HG03571 (cell line): Measurements from ENCODE around the gene CACNA2D3.
"Not testable (repeated sequence)": the region's sequence is repeated elsewhere in the genome, so short reads cannot be mapped to it uniquely, and the experiment has no call there.

ENCODE experiments used
- ATAC-seq: cut with Tn5 transposase; IDR thresholded peaks from one replicate; pipeline ENCODE4 v1.9.1; 2021; ENCODE audit not compliant: unreplicated experiment

The CACNA2D3 gene

DNA sequence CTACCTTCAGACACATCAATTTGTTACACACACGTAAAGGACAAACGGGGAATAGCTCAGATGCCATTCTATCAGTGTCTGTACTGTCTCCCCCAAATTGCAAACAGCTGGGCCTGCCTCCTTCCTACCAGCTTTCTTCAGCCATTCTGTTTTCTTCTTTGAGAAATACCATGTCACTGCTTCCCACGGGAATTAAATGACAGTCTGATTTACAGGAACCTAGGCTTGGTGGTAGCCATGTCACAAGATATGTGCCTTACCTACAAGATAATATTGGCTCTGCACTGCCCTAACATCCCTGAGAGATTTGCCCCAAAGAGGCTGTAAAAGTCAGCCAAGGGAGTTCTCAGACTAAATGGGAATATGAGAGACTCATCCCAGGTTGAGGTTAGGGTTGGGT is 497.2 kb downstream of the CACNA2D3 start:
- no peak for ATAC-seq

DNA sequence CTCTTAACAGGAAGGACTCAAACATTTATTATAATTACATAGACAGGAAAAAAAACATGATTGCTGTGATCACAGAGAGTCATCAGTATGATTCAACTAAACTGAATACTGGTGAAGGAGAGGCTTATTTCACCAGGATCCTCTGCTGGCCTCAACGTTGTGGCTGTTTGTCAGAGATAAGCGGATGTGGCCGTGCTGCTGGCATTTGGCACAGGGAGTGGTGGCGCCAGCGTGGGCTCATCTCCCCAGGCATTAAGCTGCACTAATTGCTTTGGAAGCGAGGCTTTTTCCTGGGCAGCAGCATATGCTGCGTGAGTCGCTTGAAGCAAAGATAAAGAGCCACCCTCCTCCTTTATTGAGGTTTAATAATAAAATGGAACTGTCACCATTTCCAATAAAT is 498.8 kb downstream of the CACNA2D3 start:
- no peak for ATAC-seq

DNA sequence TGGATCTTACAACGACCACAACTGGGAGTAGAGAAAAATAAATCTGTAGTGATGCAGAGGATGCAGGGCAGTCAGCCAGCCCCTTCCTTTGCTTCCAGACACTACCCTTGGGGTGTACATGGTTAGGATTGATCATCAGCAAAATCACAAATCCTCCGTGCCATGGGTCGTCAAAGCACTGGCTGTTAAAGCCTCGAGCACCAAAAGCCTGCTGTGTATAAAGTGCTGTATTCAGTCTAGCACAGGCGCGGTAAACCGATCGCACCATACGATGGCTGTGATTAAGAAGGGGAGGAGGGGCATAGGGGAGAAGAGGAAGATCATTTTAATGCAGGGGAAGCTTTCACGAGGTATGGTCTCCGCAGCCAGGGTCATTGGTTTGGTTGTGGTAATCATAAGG is 500.3 kb downstream of the CACNA2D3 start:
- ATAC-seq: no peak

DNA sequence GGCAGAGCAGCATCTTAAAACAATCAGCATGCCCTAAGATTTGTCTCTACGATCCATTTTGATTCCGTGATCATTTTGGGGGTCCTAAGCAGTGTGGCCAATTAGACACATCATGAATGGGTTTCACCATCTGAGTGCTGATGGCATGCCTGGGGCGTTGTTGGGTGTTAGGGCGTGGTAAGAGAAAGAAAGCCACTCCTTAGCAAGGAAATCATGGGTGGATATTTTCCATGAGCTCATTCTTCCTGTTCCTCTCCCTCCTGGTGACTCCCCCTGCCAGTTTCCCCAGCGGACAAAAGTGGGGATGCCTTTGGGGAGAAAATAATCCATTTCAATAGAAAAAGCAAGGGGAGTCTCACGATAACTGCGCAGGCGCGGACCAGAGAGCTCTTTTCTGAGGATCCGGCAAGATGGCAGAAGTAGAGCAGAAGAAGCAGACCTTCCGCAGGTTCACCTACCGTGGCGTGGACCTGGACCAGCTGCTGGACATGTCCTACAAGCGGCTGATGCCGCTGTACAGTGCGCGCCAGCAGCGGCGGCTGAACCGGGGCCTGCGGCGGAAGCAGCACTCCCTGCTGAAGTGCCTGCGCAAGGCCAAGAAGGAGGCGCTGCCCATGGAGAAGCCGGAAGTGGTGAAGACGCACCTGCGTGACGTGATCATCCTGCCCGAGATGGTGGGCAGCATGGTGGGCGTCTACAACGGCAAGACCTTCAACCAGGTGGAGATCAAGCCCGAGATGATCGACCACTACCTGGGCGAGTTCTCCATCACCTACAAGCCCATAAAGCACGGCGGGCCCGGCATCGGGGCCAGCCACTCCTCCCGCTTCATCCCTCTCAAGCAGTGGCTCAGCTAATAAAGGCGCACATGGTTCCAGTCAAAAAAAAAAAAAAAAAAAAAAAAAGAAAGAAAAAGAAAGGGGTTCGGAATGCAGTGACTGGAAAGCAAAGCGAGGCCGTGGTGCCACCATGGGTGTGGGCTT is 503.7 kb downstream of the CACNA2D3 start:
- no peak for ATAC-seq

DNA sequence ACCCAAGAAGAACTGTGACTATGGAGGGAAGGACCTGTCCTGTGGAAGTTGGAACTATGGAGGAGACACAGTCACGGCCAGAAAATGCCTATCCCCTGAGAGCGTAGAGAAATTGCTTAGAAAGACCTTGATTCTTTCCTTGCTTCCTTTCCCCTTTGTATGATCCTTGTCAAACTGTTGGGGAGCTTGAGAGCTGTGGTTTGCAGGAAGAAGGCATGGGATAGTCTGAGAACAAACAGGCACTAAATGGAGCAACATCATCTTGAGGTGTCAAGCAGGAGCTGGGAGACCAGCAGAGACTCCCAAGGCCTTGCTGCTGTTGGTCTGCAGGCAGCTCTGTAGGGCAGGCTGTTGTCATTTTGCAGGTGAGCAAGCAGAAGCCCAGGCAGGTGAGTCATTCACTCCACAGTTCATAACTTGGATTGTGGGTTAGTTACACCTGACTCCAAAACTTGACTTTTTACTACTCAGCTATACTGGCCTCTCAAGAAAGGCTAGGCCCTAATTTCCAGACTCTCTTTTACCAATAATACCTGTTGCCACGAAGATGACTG is 506.6 kb downstream of the CACNA2D3 start:
- no peak for ATAC-seq

DNA sequence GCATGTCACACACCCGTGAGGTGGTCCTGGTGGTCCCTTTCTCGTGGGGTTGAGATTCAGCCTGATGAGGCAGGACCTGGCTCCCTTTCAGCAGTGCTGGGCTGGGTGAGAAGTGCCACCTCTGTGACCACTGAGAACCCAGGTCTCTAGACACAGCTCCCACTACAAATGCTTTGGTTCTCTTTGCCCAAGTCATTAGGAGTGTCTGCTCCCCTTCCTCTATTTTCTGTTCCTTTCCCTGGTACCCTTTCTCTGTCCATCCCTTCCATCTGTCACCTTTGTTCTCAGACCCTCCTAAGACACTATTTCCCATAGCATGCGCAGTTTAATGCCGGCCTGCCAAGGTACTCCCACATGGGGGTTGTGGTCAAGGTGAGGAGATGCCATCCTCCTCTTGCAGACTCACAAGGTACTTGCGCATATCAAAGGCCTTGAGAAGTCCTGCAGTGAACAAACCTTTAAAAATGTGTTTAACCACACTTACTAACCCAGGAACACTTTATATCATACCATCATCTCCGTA is 507.8 kb downstream of the CACNA2D3 start:
- ATAC-seq: no peak

DNA sequence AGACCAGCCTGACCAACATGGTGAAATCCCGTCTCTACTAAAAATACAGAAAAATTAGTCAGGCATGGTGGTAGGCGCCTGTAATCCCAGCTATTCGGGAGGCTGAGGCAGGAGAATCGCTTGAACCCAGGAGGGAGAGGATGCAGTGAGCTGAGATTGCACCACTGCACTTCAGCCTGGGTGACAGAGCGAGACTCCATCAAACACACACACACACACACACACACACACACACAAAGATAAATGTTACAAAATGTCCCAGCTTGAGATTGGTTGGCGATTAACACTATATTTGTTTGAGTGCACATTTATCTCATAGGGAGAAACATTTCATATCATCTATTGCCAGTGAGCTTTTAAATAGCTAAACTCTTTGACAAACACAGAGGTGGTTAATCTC is 508.6 kb downstream of the CACNA2D3 start:
- not testable (repeated sequence) for ATAC-seq

DNA sequence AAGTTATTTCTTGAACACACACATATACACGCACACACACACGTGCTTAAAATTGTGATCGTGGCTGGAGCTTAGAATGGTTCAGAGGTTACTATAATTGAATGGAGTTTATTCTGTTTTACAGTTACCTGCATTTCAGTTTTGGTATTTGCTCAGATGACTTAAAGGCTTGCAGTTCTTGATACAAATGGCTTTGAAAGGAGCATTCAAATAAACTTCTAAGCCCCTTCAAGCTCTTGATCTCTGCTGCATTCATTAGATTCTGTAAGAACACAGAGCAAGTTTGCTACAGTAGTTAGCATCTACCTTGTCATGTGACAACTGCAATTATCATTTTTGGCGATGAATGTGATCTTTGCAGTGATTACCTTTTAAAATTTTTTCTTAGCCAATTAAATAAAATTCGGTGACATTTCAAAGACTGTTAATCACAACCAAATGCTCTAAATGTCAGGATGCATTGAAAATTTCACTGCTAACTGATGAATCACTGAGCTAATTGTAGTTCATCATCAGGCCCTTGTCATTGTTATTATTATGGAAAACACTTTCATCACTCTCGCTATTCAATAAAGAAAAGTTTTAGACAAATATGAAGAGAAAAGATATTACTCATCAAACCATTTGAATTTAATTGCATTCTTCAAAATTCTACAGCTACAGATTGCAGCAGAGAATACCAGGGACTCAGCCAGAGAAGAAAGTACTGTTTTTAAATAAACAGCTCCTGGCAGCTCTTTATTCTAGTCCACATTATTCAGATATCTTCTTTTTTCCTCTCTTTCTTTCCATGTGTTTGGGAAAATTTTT is 509.4 kb downstream of the CACNA2D3 start:
- ATAC-seq: no peak

DNA sequence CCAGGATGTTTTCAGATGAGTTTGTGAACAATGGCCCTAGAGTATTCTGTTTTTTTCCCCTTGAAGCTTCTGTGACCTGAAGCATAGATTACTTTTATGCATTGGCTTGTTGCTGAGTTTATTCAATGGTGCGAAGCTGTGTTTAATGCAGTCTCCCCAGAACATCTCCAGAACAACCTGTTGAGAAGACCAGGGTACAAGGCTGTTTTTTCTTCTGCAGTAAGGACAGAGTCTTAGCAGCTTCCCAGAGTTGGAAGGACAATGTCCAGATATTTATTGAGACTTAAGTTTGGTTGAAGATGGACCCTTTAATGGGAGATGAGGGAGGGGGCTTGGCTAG is 509.9 kb downstream of the CACNA2D3 start:
- no peak for ATAC-seq

DNA sequence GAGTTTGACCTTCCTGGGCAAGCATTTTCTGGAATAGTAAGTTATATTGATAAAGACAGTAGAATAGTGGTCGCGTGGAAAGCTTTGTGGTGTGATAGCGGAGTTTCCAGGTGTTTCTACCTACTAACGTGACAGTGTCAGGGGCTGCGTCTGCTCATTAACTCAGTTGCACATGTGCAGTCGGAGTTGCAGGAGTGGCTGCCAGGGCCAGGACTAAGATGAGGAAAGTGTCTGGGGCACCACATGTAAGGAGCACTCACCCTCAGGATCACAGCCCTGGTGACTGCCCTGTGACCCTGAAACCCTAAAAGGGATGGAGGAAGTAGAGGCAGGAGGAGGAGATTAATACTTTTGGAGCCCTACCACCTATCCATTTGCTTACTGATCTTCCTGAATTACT is 510.5 kb downstream of the CACNA2D3 start:
- ATAC-seq: no peak

DNA sequence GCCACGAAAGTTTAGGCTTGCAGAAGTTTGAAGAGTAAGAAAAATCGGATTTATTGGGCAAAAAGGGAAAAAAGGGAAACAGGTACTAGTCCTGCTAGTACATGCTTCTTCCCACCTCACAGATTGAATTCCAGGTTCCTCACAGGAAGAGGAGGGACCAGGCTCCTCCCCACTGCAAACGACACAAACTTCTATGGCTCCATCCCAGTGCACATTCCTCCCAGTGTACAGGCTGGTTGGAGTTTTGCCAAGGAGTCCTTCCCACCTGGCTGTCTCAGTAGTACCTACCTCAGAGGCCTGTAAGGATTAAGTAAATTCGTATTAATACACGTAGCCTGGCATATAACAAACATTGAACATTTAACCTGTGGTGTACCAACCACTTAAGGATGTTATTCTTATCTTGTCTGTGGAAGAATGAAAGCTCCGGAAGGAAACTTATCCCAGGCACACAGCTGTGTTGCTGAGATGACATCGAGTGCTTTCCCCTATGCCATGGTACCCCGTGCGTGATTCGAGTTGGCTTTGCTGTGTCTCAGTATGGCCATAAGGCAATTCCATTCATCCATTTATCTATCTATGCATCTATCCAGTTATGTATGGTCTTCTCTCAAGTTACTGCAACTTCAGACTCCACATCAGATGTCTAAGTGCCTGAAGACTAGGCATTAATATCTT is 511.2 kb downstream of the CACNA2D3 start:
- ATAC-seq: no peak

DNA sequence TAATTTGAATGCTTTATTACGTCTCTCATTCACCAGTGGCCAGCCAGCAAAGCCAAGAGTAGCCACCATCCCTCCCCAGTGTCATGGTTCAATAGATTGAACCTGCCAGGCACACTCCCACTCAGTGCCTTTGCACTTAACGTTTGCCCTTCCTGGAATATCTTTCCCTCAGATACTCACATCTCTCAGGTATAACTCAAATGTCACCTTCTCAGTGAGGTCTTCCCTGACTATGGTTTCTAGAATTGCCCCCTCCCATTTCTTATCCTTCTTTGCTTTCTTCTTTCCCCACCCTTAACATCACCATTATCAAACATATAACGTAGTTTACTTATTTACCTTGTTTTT is 511.7 kb downstream of the CACNA2D3 start:
- no peak for ATAC-seq

DNA sequence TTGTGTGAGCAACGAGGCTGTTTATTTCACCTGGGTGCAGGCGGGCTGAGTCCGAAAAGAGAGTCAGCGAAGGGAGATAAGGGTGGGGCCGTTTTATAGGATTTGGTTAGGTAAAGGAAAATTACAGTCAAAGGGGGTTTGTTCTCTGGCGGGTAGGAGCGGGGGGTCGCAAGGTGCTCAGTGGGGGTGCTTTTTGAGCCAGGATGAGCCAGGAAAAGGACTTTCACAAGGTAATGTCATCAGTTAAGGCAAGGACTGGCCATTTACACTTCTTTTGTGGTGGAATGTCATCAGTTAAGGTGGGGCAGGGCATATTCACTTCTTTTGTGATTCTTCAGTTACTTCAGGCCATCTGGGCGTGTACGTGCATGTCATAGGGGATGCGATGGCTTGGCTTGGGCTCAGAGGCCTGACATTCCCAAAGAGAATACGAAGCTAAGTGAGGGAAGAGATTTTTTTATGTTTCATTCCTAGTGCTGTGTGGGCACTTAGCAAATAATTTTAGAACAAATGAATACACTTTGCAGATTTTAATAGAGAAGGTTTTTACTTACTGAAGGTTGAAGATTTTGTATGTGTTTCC is 517.5 kb downstream of the CACNA2D3 start:
- ATAC-seq: not testable (repeated sequence)

DNA sequence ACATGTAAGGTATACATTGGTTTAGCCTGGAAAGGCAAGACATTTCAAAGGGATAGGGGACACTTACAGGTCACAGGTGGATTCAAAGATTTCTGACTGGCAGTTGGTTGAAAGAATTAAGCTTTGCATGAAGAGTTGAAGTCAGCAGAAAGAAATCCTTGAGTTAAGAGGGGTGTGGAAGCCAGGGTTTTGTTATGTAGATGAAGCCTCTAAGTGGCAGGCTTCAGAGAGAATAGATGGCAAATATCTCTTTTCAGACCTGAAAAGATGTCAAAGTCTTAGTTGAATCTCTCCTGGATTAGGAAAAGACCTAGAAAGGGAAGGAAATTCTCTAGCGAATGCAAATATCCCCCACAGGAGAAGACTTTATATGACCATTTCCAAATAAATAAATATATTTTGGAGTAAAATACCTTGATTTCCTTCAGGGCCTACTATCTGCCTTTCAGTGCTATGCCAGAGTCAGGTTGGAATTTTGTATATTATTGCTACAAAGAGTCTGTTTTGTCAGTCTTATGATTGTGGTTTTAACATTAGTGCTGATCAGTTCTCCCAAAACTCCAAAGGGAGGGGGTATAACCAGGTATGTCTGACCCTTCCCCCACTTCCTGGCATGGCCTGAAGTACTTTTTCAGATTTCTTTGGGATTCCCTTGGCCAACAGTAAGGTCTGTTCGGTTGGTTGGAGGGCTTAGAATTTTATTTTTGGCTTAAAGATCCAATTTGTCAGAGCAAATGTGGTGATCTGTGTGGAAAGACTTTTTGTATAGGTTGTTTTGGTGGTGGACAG is 519.1 kb downstream of the CACNA2D3 start:
- ATAC-seq: no peak

DNA sequence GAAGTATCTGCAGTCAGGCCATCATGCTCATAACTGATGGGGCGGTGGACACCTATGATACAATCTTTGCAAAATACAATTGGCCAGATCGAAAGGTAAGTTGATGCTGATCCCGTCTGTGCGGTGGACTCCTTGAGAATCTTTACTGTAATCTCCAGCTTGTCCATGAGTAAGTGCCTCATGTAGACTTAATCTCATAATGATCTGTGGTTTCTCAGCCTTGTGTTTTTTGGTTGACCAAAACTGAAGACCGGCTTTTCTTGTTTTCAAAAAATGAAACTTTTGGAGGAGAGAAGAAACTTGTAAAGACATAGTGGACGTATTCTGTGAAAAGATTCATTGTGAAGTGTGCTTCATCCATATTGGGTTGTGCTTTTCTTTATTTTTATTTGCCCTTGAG is 519.8 kb downstream of the CACNA2D3 start:
- no peak for ATAC-seq

DNA sequence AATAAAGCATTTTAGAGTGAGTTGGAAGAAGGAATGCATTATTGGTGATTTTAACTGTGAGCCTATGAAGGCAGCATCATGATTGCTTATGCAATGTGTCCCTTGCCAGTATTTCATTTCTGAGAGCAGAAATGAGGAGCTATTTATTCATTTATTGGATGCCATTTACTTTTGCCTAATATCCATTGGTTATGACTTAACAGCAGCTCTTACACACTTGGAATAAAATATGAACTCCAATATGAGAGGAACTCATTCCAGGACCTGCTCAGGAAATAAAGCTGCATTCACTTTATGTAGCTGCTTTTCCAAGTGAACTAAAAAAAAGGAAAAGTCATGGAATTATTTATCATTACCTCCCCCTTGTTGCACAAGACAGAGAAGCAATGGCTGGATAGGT is 525.4 kb downstream of the CACNA2D3 start:
- no peak for ATAC-seq

DNA sequence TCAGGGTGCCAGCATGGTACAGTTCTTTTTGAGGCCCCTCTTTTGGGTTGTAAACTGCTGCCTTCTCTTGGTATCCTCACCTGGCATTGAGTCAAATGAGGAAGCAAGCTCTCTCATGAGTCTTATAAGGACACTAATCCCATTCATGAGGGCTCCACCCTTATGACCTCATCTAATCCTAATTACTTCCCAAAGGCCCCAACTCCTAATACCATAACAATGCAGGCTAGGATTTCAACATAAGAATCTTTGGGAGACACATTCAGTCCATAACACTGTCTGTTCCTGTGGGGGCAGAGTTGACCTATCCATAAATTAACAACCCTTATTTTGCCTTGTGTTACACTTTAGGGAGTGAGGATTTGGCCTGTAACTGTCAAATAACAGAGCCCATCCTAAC is 527.2 kb downstream of the CACNA2D3 start:
- no peak for ATAC-seq

DNA sequence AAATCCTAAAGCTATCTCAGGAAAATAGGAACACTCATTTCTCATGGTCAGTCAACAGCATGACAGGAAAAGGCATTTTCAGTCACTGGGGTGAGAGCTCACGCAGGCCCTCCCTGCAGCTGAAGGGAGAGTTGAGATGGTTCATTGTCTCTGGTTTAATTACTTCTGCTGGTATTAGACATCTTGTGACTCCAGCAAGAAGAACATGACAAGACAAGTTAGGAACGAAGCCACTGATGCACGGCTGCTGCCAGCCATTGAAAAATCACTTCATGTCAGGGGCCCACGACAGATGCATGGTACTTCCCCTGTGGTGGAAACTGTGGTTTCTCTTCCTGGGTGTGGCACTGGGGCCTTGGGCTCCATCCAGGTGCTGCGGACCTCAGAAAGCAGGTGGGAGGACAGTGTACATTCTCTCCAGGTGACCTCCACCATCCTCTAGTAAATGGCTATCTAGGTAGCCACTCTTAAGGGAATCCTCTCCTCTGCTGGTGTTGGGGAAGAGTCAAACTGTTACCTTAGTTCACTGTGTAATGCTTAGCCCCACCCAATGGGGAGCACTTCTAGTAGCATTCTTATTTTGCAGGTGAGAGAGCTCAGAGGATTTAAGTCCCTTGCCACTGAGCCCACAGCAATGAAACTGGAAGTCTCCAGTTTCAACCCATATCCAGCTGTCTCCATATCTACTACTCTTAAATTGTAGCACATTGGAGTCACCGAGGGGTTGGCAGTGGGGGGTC is 531.3 kb downstream of the CACNA2D3 start:
- ATAC-seq: no peak

DNA sequence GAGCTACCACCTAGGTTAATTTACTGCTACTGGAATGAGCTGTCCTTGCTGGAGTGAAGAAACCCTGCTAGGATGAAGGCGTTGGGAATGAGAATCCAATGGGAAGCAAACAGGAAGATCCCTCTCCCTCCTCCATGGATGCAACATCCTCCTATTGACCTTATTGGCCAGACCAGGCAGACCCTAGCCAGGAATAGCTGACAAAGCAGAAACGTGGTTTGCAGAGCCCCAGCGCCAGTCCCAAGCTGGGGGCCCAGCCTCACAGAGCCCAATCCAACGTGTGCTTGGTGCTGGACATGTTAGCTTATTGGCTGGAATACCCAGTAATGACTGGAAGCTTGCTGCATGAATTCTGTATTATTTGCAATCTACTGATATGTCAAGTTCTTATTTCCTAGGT is 532.4 kb downstream of the CACNA2D3 start:
- ATAC-seq: no peak
